ENCODE results near the gene CCDC175.

CCDC175 gene

DNA sequence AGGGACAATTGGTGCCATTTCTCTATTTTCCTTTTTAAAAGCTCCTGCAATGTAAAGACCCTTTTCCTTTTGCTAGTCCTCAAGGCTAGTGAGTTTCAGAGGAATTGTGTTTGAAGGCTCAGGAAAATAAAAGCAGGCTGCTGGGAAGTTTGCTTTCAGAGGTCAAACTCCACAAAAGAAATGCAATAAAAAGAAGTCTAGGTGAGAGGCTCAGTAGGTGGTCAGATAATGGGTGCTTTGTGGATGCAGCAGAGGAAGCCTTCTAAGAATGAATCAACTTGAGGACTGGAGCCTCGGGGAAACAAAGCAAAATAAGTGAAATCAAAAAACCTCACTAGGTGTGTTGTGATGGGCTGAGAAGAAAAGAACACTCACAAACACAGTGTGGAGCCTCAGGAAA lies 10.3 kb downstream of the CCDC175 start:
- Histone ChIP-seq H3K27ac (ENCODE audit: low read depth, low read length, poor library complexity, severe bottlenecking) (no peak overlapping the region), H3K4me3 (ENCODE audit: low read depth, low read length, poor library complexity, severe bottlenecking) (no peak overlapping the region), H3K9me2 (ENCODE audit: low read depth, low read length) (no peaks in the 10 kb centered on the region), H3F3A (ENCODE audit: insufficient read depth, low read length) (no peaks in the 10 kb centered on the region), H4K20me1 (ENCODE audit: insufficient read depth, low read length) (no peaks in the 10 kb centered on the region), H3K79me2 (ENCODE audit: insufficient read depth, low read length) (no peaks in the 10 kb centered on the region), H3K4me1 (ENCODE audit: insufficient read depth, low read length, severe bottlenecking) (no peaks in the 10 kb centered on the region), H3K36me3 (ENCODE audit: insufficient read depth, low read length) (no peaks in the 10 kb centered on the region), H3K27me3 (ENCODE audit: insufficient read depth, low read length) (no peaks in the 10 kb centered on the region), H2AFZ (ENCODE audit: low read length) (no peak overlapping the region), H3K9me3 (ENCODE audit: low read length) (no peaks in the 10 kb centered on the region), H3K9ac (ENCODE audit: low read length) (no peak overlapping the region), H3K4me2 (ENCODE audit: low read length) (no peak overlapping the region)
- TF ChIP-seq, protein P1, sequence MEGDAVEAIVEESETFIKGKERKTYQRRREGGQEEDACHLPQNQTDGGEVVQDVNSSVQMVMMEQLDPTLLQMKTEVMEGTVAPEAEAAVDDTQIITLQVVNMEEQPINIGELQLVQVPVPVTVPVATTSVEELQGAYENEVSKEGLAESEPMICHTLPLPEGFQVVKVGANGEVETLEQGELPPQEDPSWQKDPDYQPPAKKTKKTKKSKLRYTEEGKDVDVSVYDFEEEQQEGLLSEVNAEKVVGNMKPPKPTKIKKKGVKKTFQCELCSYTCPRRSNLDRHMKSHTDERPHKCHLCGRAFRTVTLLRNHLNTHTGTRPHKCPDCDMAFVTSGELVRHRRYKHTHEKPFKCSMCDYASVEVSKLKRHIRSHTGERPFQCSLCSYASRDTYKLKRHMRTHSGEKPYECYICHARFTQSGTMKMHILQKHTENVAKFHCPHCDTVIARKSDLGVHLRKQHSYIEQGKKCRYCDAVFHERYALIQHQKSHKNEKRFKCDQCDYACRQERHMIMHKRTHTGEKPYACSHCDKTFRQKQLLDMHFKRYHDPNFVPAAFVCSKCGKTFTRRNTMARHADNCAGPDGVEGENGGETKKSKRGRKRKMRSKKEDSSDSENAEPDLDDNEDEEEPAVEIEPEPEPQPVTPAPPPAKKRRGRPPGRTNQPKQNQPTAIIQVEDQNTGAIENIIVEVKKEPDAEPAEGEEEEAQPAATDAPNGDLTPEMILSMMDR (IDR thresholded peaks at IDR 0.05; ENCODE audit: low read length): no peak
- no peak for TF ChIP-seq EZH2 (IDR thresholded peaks at IDR 0.05; ENCODE audit: borderline replicate concordance, low read length)

DNA sequence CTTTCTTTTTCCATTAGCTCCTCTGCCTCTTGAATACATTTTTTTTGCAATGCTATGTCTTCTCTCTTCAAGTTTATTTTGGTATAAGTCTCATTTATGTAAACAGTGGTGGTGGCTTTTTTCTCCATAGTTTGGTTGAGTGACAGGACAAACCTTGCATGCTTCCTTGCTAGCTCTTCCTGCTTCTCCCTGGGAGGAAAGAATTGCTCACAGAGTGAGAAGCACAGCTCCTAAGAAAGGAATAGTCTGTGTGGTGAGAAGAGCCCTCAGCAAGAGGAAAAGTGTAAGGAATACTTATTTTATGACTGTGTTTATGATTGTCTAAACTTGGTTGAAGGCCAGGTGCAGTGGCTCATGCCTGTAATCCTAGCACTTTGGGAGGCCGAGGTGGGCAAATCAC lies 11.5 kb downstream of the CCDC175 start:
- H3K9ac ChIP-seq (ENCODE audit: low read length): no peak overlapping the region

DNA sequence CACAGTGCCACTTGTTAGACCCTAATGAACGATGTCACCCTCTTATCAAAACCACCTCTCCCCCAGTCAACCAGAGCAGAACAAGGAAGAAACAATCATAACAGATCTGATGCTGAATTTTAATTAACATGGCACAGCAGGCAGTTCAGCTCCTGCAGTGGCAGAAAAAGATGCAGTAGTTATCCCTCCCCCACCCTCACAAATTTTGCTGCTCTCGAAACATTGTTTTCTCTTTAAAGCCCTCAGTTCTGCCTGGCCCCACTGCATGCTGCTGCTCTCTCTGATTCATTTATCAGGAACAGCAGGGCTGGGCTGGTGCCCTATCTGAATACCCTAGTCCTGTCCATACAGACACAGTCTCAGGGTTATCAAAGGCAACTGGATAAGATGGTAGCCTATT lies 12.2 kb downstream of the CCDC175 start:
- H3F3A ChIP-seq (ENCODE audit: insufficient read depth, low read length): no peaks in the 10 kb centered on the region
- H3K36me3 ChIP-seq (ENCODE audit: insufficient read depth, low read length): no peaks in the 10 kb centered on the region
- H3K9me3 ChIP-seq (ENCODE audit: low read length): no peaks in the 10 kb centered on the region
- no peak overlapping the region for H3K9ac ChIP-seq (ENCODE audit: low read length)
- H3K4me1 ChIP-seq (ENCODE audit: insufficient read depth, low read length, severe bottlenecking): no peaks in the 10 kb centered on the region
- H2AFZ ChIP-seq (ENCODE audit: low read length): no peak overlapping the region
- no peaks in the 10 kb centered on the region for H4K20me1 ChIP-seq (ENCODE audit: insufficient read depth, low read length)
- H3K4me2 ChIP-seq (ENCODE audit: low read length): no peak overlapping the region
- no peaks in the 10 kb centered on the region for H3K79me2 ChIP-seq (ENCODE audit: insufficient read depth, low read length)
- H3K9me2 ChIP-seq (ENCODE audit: low read depth, low read length): no peaks in the 10 kb centered on the region; the same call in 1 of the 2 replicates
- H3K4me3 ChIP-seq (ENCODE audit: low read depth, low read length, poor library complexity, severe bottlenecking): no peak overlapping the region
- no peaks in the 10 kb centered on the region for H3K27me3 ChIP-seq (ENCODE audit: insufficient read depth, low read length)
- H3K27ac ChIP-seq (ENCODE audit: low read depth, low read length, poor library complexity, severe bottlenecking): no peak overlapping the region
- TF ChIP-seq, protein P1 (IDR thresholded peaks at IDR 0.05; ENCODE audit: low read length): no peak
- TF ChIP-seq EZH2 (IDR thresholded peaks at IDR 0.05; ENCODE audit: borderline replicate concordance, low read length): no peak

More for the DNA sequence above, 11.5 kb downstream of the CCDC175 start:
- no peak for TF ChIP-seq EZH2 (IDR thresholded peaks at IDR 0.05; ENCODE audit: borderline replicate concordance, low read length)
- TF ChIP-seq, protein P1 (IDR thresholded peaks at IDR 0.05; ENCODE audit: low read length): no peak
- H3K27ac ChIP-seq (ENCODE audit: low read depth, low read length, poor library complexity, severe bottlenecking): no peak overlapping the region
- H2AFZ ChIP-seq (ENCODE audit: low read length): no peak overlapping the region
- H3K79me2 ChIP-seq (ENCODE audit: insufficient read depth, low read length): no peaks in the 10 kb centered on the region
- no peaks in the 10 kb centered on the region for H3K27me3 ChIP-seq (ENCODE audit: insufficient read depth, low read length)
- H3K4me1 ChIP-seq (ENCODE audit: insufficient read depth, low read length, severe bottlenecking): no peaks in the 10 kb centered on the region
- H3K36me3 ChIP-seq (ENCODE audit: insufficient read depth, low read length): no peaks in the 10 kb centered on the region
- H3K4me2 ChIP-seq (ENCODE audit: low read length): no peak overlapping the region
- no peaks in the 10 kb centered on the region; the same call in 1 of the 2 replicates for H3K9me2 ChIP-seq (ENCODE audit: low read depth, low read length)
- H3K9me3 ChIP-seq (ENCODE audit: low read length): no peaks in the 10 kb centered on the region
- no peak overlapping the region for H3K4me3 ChIP-seq (ENCODE audit: low read depth, low read length, poor library complexity, severe bottlenecking)
- no peaks in the 10 kb centered on the region for H3F3A ChIP-seq (ENCODE audit: insufficient read depth, low read length)
- no peaks in the 10 kb centered on the region for H4K20me1 ChIP-seq (ENCODE audit: insufficient read depth, low read length)
